GM19455 (cell line): ENCODE data around the gene ZFAND5.

Experiments
- ATAC-seq: cut with Tn5 transposase; IDR thresholded peaks from one replicate; pipeline ENCODE4 v1.9.1; 2021; ENCODE audit not compliant: unreplicated experiment

ZFAND5 gene, protein sequence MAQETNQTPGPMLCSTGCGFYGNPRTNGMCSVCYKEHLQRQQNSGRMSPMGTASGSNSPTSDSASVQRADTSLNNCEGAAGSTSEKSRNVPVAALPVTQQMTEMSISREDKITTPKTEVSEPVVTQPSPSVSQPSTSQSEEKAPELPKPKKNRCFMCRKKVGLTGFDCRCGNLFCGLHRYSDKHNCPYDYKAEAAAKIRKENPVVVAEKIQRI

GRCh38 chr9:72364679-72365524, at the start of gene ZFAND5:
TSS of gene ZFAND5 (minus strand) at chr9:72365208. CDS start at chr9:72360778, 4,430 bp downstream.
- ATAC-seq, result peak; percentile 81

- no peak for ATAC-seq
These were observed 47.6 kb upstream of the ZFAND5 start for GRCh38 chr9:72412483-72413040.

DNA sequence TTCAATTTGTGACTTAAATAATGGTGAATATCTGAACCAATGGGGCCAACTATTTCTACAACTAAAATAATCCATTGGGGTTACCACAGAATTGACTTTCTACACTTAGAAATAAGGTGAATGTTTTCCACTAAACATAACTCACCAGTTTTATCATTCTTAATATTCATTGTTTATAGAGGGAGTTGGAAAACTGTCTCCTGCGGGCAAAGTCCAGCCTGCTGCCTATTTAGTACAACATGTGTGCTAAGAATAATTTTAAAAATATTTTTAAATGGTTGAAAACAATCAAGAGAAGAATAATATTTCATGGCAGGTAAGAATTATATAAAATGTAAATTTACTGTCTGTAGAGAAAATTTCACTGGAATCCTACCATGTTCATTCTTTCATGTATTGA, 45.2 kb upstream of the ZFAND5 start:
- no peak for ATAC-seq

DNA sequence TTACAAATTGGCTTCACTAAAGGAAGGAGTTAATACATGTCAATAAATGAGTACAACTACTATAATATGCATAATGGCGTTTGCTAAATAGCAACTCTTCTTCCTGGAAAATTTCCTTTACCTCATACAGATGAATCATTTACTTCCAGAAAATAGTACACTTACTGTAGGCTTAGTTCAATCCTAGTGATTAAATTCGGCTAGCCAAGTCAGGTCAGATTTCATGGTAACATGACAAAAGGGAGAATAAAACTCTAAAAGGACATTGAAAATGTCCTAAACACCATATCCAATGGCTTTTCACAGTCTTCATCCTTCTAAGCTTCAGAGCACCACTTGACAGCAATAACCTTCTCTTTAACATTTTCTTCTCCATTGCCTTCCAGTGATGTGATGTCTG, 42.1 kb upstream of the ZFAND5 start:
- no peak for ATAC-seq

DNA sequence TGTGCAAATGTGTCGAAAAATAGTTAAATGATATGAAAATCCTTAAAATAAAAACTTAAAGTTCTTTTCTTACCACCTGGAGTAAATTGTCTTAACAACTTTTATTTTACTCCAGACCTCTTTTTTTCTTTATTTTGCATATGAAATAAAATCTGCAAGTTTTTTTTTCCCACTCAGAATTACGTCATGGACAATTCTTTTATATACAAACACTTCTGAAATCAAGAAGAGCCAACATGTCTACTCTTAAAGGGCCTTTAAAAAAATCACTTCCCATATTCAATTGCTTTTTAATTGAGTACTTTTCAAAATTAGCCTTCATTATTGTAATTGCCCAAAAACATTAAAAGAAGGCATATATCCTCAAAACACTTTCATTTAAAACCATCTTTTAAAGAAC, 37.7 kb upstream of the ZFAND5 start:
- ATAC-seq, result no peak

DNA sequence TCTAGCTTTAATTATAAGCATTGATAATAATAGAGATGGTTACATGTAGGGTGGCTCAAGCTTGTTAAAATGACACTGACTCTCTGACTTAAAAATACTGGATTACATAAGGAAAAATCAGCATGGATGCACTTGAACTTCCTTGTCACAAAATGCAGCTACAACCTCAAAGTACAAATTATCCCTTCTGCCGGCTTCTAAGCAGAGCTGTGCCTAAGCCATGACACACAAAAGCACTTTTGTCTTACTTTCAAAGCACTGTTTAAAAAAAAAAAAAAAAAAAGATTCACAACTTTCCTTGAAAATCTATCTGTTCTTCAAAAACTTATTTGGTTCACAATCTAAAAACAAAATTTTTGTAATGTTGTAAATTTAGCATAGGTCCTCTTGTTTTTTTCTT, 36.4 kb upstream of the ZFAND5 start:
- no peak for ATAC-seq

- ATAC-seq, result no peak
These were observed 35.9 kb upstream of the ZFAND5 start for GRCh38 chr9:72400866-72401265.

DNA sequence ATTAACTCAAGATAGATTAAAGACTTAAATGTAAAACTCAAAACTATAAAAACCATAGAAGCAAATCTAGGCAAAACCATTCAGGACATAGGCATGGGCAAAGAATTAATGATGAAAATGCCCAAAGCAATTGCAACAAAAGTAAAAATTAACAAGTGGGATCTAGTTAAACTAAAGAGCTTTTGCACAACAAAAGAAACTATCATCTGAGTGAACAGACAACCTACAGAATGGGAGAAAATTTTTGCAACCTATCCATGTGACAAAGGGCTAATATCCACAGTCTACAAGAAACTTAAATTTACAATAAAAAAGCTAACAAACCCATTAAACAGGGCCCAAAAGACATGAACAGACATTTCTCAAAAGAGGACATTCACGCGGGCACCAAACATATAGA, 34.4 kb upstream of the ZFAND5 start:
- ATAC-seq, result no peak

DNA sequence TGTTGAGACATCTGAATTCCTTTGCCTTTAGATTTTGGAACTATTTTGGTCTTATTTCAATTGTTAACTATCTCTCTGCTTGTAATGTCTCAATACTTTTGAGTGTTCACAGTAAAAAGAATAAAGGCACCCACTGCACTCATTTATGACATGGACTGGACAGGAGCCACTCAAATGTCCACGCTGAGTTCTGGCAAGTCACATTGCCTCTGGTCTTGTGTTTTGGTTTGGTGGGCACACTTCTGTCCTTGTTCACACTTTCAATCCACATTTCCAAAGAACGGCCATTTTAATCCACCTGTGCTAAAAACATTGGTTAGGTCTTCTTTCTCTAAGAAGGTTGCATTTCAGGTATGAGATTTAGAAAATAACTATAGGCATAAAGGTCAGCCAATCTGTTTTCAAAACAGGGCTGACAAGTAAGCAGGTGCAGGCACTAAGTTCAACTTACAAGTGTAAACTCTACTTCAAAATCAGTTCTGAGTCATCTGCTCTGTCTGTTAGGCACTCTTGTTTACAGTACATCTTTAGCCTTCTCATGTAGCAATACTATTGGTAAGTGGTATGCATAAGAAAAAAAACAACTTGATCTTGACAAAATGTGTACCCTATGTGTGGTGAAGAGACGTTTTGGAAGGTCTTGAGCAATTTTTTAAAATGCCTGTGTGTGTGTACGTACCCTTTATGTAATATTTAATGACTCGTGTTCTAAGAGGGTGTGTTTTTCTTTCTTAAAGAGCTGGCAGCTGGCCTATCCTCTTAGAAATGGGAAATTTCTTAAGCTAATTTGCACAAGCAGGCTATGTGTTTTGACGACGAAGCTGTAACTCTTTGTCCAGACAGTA, 31.5 kb upstream of the ZFAND5 start:
- no peak for ATAC-seq

GRCh38 chr9:72394066-72394465, 29.1 kb upstream of the ZFAND5 start:
- no peak for ATAC-seq

- ATAC-seq, result no peak
These were observed 25.9 kb upstream of the ZFAND5 start for GRCh38 chr9:72390907-72391306.

DNA sequence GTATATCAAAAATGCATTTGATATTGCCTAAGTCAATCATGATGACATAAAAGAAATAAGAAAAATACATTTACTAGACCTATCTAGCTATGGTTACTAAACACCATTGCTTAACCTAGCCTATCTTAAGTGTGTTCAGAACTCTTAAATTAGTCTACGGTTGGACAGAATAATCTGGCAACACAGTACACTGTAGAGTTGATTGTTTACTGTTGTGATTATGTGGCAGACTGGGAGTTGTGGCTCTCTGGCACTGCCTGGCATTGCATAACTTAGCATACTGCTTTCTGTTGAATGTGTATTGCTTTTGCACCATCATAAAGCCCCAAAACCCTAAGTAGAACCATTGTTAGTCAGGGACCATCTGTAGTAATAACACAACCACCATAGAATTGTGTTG, 21.2 kb upstream of the ZFAND5 start:
- no peak for ATAC-seq

GRCh38 chr9:72384710-72385485, 19.9 kb upstream of the ZFAND5 start:
- ATAC-seq, result no peak

DNA sequence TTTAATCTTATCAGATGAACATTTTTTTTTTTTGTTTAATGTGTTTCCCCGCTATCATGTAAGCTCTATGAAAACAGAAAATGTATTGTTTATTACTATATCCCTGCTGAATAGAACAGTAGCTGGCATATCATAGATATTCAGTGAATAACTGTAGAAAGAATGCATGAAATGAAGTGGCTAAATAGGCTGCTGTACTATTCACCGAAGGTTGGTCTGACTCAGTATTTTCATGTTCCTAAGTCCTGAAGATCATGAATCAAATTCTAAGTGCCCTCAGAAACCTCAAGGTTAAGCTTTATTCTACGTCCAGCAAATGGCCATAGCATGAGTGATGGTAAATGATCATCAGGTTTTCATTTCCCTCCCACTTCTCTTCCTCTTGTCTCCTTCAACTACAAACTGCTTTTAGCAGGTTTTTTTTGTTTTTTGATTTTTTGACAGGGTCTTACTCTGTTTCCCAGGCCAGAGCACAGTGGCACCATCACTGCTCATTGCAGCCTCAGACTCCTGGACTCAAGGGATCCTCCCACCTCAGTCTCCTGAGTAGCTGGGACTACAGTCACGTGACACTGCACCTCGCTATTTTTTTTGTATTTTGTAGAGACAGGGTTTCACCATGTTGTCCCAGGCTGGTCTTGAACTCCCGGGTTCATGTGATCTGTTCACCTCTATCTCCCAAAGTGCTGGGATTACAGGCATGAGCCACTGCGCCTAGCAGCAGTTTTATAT, 19.1 kb upstream of the ZFAND5 start:
- no peak for ATAC-seq

DNA sequence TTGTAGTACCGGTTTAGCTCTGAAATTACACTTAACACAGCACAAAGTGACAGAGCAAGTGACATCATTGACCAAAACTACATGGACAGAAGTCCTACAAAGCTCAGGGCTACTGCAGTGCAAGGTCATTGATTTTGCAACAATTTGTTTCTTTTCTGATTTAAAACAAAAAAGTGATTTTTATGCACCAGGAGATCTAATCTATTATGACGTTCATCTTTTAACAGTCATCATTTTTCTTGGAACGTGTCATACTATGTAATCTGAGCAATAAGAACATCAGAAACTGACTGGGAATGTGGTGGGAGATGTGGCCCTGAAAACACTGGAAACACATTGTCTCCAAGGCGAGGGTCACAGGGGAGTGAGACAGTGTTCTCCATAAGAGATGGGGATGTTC, 17.4 kb upstream of the ZFAND5 start:
- no peak for ATAC-seq

DNA sequence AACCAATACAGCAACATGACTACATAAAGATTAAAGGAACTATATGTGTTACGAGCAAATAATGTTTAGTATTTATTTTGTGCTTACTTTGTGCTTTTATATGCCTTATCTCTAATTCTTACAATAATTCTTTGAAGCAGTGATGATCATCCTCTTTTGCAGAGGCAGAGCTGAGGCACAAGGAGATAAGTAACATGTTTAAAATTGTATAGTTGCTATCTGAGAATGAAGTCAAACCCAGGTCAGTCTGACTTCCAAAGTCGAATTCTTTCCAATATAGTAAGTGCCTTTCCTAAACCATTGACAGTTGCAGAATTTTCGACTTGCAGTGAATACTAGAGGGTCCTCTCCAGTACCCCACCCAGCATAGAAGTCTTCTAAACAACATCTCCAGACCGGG, 12.0 kb upstream of the ZFAND5 start:
- ATAC-seq, result no peak

DNA sequence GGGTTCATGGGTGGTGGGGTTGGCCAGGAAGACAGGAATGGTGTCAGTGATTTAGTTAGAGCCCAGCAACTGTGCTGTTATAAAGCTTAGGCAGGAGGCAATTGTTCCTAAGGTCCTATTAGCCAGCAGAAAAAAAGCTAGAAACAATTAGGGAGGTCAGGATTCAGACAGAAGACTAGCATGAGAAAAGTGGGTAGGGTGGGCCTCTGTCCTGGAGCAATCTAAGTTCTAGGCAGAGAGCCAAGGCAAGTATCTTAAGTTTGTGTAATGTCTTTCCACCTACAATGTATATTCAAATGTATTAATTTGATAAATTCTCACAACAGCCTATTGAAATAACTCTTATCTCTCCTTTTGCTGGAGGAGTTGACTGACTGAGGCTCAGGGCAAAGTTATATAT, 6.1 kb upstream of the ZFAND5 start:
- no peak for ATAC-seq

DNA sequence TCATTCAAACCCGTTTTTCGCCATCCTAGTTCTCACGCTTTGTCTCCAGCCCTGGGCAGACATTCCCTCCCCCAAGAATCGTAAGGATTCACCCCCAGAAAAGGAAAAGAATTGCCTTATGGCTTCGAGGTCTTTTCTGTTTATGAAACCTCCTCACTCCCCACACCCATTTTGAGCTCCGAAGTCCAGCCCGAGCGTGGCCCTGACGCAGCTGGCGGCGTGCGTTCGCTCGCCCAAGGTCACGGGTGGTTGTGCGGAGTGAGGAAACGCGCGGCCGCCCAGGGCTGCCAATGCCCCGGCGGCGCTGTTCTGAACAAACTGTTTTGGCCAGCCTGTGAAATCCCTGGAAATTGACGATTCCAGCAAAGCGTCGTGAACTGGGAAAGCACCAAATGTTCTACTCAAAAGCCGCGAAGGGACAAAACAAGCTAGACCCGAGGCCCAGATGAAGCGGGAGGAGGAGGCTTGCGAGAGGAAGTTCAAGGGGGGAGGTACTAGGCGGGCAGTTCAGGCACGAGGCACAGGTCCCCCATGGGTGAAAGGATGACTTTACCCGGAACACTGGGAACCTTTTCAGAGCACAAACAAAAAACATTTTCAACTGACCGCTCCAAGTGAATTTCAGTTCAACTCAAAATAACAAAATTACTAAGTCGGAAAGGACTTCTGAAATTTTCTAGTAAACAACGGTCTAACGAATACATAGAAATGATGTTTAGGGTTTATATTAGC, 683 bp upstream of the ZFAND5 start:
- peak; percentile 37 for ATAC-seq
